GM19468 (cell line): Measurements from ENCODE around the gene A4GALT.

Source experiments
- ATAC-seq: cut with Tn5 transposase; IDR thresholded peaks from one replicate; pipeline ENCODE4 v1.9.1; 2021; ENCODE audit warnings: mild to moderate bottlenecking, moderate library complexity, moderate number of reproducible peaks; ENCODE audit not compliant: unreplicated experiment; ENCODE audit errors: extremely low read depth

A4GALT gene

GRCh38 chr22:42655693-42656092, 65.0 kb downstream of the A4GALT start:
- ATAC-seq, result peak; percentile 26

GRCh38 chr22:42654436-42655073, 66.1 kb downstream of the A4GALT start:
- no peak for ATAC-seq

- no peak for ATAC-seq
These were observed 66.7 kb downstream of the A4GALT start for GRCh38 chr22:42653999-42654398.

GRCh38 chr22:42651134-42651533, 69.5 kb downstream of the A4GALT start:
- no peak for ATAC-seq

- ATAC-seq, result no peak
These were observed 71.2 kb downstream of the A4GALT start, which contains the start of gene CYB5R3 for GRCh38 chr22:42649246-42650099. TSS of gene CYB5R3 (minus strand) at chr22:42649392. CDS start at chr22:42649315, 77 bp downstream.

- ATAC-seq, result no peak
These were observed 72.1 kb downstream of the A4GALT start for GRCh38 chr22:42648368-42649245.

- ATAC-seq, result no peak
These were observed 72.7 kb downstream of the A4GALT start for GRCh38 chr22:42648017-42648367.

- no peak for ATAC-seq
These were observed 73.8 kb downstream of the A4GALT start for GRCh38 chr22:42646569-42647525.

GRCh38 chr22:42645938-42646568, 74.6 kb downstream of the A4GALT start:
- no peak for ATAC-seq

GRCh38 chr22:42645341-42645937, 75.2 kb downstream of the A4GALT start:
- no peak for ATAC-seq

GRCh38 chr22:42644422-42645340, 76.0 kb downstream of the A4GALT start:
- ATAC-seq, result no peak

- ATAC-seq, result no peak
These were observed 76.8 kb downstream of the A4GALT start for GRCh38 chr22:42643634-42644421.

GRCh38 chr22:42642806-42643633, 77.7 kb downstream of the A4GALT start:
- no peak for ATAC-seq
